Activated CD4-positive, alpha-beta memory T cell treated with anti-CD3 and anti-CD28 coated beads, Interleukin-2, amount 10 ng/mL, durations not matched to agents 7 days and 5 days (primary cell): ENCODE measurements around the gene USP47. TPM values are rescaled to one million over a fixed set of nuclear protein-coding genes. Genes with fewer than 3 reads are reported as not detected.
"Not testable (repeated sequence)": the region's sequence is repeated elsewhere in the genome, so short reads cannot be mapped to it uniquely, and the experiment has no call there.

Experiments used
- CTCF ChIA-PET: fragments of 350-600 bp; sonication (Branson Sonifier 250); formaldehyde crosslinking; loops from one replicate; lab custom pipeline; 2021; ENCODE audit warnings: antibody characterized with exemption, inconsistent platforms; lab: Charles Lee
- POLR2A ChIA-PET: fragments of 350-600 bp; sonication (Branson Sonifier 250); formaldehyde crosslinking; loops from one replicate; lab custom pipeline; 2021; ENCODE audit warnings: antibody characterized with exemption; lab: Charles Lee
- DNase-seq: peaks from one replicate; pipeline ENCODE4 v3.0.0-alpha.2; 2020
- H3K27ac Mint-ChIP-seq: one replicate; pipeline ENCODE4 v1.8.0; 2021; ENCODE audit warnings: mild to moderate bottlenecking, mixed read lengths
- H3K27me3 Mint-ChIP-seq: one replicate; pipeline ENCODE4 v1.8.0; 2021; ENCODE audit warnings: mixed read lengths
- H3K36me3 Mint-ChIP-seq: one replicate; pipeline ENCODE4 v1.8.0; 2021; ENCODE audit warnings: low read depth, mixed read lengths
- H3K4me1 Mint-ChIP-seq: one replicate; pipeline ENCODE4 v1.8.0; 2021; ENCODE audit warnings: mixed read lengths
- H3K4me3 Mint-ChIP-seq: one replicate; pipeline ENCODE4 v1.8.0; 2021; ENCODE audit warnings: mild to moderate bottlenecking, mixed read lengths
- H3K9me3 Mint-ChIP-seq: one replicate; pipeline ENCODE4 v1.8.0; 2021; ENCODE audit warnings: mixed read lengths
- total RNA-seq, 2 experiments: library from RNA; stranded (reverse); gene quantifications; one replicate each; pipeline ENCODE4 v1.2.3, GENCODE V29; 2021

The USP47 gene
- total RNA-seq, 2 experiments from 2014 or later = 38.9 to 41.7 TPM

DNA sequence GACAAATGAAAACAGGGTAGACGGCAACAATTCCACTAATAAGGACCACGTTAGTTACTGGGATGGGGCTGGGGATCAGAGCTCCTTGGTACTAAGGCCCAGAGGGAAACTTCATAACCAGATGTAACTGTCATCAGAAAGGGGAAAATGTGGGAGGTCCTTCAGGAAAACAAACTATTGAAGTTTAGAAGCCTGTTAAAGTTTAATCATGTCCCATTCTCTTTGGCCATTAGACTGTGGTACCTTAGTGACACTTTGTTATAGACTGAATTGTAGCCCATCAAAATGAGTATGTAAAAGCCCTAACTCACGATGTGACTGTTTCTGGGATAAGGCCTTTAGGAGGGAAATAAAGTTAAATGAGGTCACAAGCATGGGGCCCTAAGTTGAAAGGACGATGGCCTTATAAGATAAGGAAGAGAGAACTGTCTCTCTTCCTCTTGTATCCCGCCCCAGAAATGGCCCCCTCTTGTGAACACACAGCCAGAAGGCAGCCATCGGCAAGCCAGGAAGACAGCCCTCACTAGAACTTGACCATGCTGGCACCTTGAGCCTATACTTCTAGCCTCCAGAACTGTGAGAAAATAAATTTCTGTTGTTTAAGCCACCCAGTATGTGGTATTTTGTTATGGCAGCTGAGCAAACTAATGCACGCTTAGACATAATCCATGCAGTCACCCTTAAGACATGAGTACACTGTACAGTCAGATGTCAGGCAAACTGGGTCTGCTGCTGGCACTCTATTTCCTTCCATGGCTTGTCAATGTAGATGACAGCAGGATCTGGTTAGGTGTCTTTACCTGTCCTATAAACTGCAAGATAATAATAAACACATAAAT is 26.9 kb upstream of the USP47 start:
- no peak overlapping the region for H3K27ac Mint-ChIP-seq
- H3K27me3 Mint-ChIP-seq = peaks cover 11% of the 10 kb centered on the region
- ChIA-PET POLR2A (no interaction called here), CTCF (no interaction called here)
- no peaks in the 10 kb centered on the region for H3K4me1 Mint-ChIP-seq
- H3K36me3 Mint-ChIP-seq = no peaks in the 10 kb centered on the region
- H3K9me3 Mint-ChIP-seq = no peaks in the 10 kb centered on the region
- no peak overlapping the region for H3K4me3 Mint-ChIP-seq
- DNase-seq = no peak

DNA sequence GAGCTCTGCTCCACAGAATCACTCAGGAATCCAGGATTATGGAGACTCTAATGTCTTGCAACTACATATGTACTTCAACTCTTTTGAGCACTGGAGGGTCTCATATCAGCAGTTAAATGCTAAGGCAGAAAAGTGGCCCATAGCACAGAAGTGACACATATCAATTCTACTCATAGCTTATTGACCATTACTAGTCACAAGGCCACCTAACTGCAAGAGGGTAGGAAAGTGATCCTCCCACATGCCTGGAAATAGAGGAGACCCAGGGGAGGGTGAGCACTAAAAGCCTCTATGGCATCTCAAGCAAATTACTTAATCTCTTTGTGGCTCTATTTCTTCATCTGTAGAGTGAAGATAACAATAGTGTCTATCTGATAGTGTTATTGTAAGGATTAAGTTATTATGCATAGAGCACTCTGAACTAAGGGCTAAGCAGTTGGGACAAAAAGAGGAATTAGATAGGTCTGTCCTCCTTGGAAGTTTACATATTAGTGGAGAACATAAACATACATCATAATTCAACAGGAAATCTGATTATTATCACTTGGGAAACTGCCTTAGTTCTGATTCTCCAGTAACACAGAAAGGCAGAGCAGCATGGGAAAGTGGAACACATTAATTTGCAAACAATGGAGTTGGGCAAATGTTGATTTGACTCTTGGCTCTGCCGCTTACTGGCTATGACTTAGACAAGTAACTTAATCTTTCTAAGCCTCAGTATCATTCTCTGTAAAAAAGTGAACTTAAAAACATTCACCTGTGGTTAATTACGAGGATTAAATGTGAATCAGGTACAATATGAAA is 25.1 kb upstream of the USP47 start:
- ChIA-PET POLR2A (no interaction called here), CTCF (no interaction called here)
- Mint-ChIP-seq H3K27me3 (peaks cover 13% of the 10 kb centered on the region), H3K36me3 (no peaks in the 10 kb centered on the region), H3K9me3 (no peaks in the 10 kb centered on the region), H3K4me3 (no peak overlapping the region), H3K27ac (no peak overlapping the region), H3K4me1 (no peaks in the 10 kb centered on the region)
- DNase-seq = no peak

DNA sequence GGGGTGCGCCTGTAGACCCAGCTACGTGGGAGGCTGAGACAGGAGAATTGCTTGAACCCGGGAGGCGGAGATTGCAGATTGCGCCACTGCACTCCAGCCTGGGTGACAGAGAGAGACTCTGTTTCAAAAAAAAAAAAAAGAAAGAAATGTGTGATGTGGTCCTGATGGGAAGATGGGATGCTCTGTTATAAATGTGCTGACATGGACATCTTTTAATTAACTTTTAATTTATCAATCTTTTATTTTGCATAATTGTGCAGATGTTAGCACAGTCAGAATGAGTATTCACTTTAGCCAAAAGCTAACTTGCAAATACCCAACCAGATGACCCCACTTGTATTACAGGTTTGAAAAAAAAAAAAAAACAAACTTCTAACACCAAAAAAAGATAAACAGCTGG is 23.8 kb upstream of the USP47 start:
- H3K4me3 Mint-ChIP-seq = no peak overlapping the region

DNA sequence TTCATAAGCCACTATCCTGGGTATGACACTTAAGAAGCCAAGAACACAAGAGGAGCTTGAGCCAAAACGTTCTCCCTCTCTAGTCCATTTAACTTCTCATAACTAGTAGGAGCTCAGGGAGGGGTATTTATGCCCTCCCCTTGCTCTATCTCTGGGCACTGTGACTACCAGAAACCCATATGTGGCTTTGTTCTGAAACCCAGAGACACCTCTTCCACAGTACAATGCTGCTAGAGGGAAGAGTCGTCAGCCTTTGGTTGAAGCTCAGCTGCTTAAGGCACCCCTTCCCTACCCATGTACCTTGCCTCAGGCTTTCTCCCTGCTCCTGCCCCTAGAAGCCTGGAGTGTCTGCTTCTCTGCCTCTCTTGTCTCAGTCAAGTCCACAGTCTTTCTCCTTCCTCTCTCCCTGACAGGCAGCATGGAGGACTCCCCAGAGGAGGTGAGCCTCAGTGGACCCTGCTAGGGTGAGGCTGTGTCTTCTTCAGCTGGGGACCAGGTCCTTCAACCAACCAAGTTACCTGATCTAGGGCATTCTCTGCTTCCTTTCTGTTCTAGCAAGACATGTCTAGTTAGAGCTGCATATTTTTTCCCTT is 23.1 kb upstream of the USP47 start:
- H3K4me1 Mint-ChIP-seq = no peaks in the 10 kb centered on the region
- no peak overlapping the region for H3K4me3 Mint-ChIP-seq
- H3K27me3 Mint-ChIP-seq = peaks cover 13% of the 10 kb centered on the region
- H3K9me3 Mint-ChIP-seq = no peaks in the 10 kb centered on the region
- no peaks in the 10 kb centered on the region for H3K36me3 Mint-ChIP-seq
- no peak for DNase-seq
- H3K27ac Mint-ChIP-seq = no peak overlapping the region
- CTCF ChIA-PET = interaction anchor here (1.8 kb wide), 1 partner anchor 20 kb away, joined by 9 read pairs; no protein-coding TSS in a partner anchor
- POLR2A ChIA-PET = interaction anchor here (0.8 kb wide), 1 partner anchor 23 kb away, joined by 3 read pairs; the partner anchor contains the start of gene USP47

More for the DNA sequence above, 23.8 kb upstream of the USP47 start:
- H3K36me3 Mint-ChIP-seq = no peaks in the 10 kb centered on the region
- H3K27me3 Mint-ChIP-seq = peaks cover 13% of the 10 kb centered on the region
- DNase-seq = no peak
- CTCF ChIA-PET = interaction anchor here (1.8 kb wide), 1 partner anchor 19 kb away, joined by 9 read pairs; no protein-coding TSS in a partner anchor
- H3K4me1 Mint-ChIP-seq = no peaks in the 10 kb centered on the region
- no peak overlapping the region for H3K27ac Mint-ChIP-seq
- POLR2A ChIA-PET = interaction anchor here (0.8 kb wide), 1 partner anchor 24 kb away, joined by 3 read pairs; the partner anchor contains the start of gene USP47
- H3K9me3 Mint-ChIP-seq = no peaks in the 10 kb centered on the region

DNA sequence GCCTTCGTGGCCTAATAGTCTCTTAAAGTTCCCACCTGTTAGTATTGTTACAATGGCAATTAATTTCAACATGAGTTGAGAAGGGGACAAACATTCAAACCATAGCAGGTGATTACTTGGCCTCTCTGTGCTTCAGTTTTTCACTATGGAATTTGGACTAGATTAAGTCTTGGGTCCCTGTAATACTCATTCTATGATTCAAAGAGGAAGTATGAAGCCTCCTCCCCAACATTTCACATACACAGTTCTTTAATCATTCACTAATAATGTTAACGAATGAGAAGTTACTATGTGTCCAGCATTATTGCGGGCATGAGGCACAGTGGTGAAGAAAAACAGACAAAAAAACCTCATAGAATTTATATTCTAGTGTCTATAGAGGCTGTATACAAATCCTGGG is 19.9 kb upstream of the USP47 start:
- Mint-ChIP-seq H3K9me3 (peaks cover 6% of the 10 kb centered on the region), H3K36me3 (no peaks in the 10 kb centered on the region), H3K4me1 (no peaks in the 10 kb centered on the region), H3K4me3 (no peak overlapping the region), H3K27ac (no peak overlapping the region), H3K27me3 (peaks cover 10% of the 10 kb centered on the region)
- DNase-seq = no peak
- CTCF ChIA-PET = no interaction called here
- POLR2A ChIA-PET = no interaction called here

DNA sequence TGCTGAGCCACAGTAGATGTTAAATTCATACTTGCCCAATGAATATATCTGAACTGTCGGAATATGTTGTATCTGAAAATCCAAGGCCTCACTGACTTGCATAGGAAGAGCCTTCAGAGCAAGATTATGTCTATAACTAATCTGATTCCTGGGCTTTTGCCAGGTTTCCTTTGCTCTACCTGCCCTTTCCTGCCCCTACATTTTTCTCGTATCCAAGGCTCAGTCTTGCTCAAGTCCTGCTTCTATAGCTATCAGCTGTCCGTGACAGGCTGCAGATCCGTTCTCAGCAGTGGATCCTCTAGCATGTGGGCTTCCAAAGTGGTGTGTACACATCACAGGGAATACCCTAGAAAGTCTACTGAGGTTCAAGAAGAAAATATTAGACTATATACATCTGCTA is 18.8 kb upstream of the USP47 start:
- Mint-ChIP-seq H3K27ac (no peak overlapping the region), H3K27me3 (peaks cover 8% of the 10 kb centered on the region), H3K9me3 (peaks cover 6% of the 10 kb centered on the region), H3K36me3 (no peaks in the 10 kb centered on the region), H3K4me1 (no peaks in the 10 kb centered on the region), H3K4me3 (no peak overlapping the region)
- DNase-seq = no peak
- POLR2A ChIA-PET = no interaction called here
- CTCF ChIA-PET = no interaction called here

DNA sequence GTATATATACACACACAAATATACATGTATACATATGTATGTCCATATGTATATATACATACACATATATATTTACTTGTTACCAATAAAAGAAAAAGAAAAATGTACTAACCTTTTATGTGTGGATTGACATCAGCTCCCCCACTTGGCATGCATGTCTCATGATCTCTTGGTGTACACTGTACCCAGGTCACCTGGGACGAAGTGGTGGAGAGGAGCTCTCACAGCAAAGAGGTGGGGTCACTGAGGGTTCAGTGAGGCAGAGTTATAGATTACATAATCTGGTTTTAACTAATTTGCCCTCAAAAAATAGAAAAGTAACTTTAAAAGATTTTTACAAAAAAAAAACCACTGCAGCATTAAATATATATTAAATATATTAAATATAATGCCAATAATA is 15.5 kb upstream of the USP47 start:
- peaks cover 12% of the 10 kb centered on the region for H3K27me3 Mint-ChIP-seq
- POLR2A ChIA-PET = no interaction called here
- CTCF ChIA-PET = no interaction called here
- no peaks in the 10 kb centered on the region for H3K36me3 Mint-ChIP-seq
- H3K4me1 Mint-ChIP-seq = no peaks in the 10 kb centered on the region
- no peak for DNase-seq
- H3K4me3 Mint-ChIP-seq = no peak overlapping the region
- H3K9me3 Mint-ChIP-seq = peaks cover 6% of the 10 kb centered on the region
- no peak overlapping the region for H3K27ac Mint-ChIP-seq

DNA sequence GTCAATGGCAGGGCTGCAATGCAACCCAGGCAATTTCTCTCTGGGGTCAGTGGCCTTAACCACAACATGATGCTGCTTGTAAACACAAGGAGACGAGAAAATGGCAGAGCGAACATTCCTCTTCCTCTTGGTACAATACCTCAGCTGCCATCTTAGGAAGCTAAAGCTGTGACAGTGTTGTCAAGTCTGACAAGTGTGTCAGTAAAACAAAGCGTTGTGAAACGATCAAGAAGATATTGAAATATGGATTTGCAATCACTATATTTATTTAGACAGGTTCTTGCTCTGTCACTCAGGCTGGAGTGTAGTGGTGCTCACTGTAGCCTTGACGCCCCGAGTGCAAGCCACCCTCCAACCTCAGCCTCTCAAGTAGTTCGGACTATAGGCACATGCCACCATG is 14.5 kb upstream of the USP47 start:
- H3K27me3 Mint-ChIP-seq = peaks cover 12% of the 10 kb centered on the region
- peaks cover 6% of the 10 kb centered on the region for H3K9me3 Mint-ChIP-seq
- no peaks in the 10 kb centered on the region for H3K4me1 Mint-ChIP-seq
- H3K36me3 Mint-ChIP-seq = no peaks in the 10 kb centered on the region
- DNase-seq = no peak
- no peak overlapping the region for H3K27ac Mint-ChIP-seq
- no peak overlapping the region for H3K4me3 Mint-ChIP-seq
- ChIA-PET POLR2A (interaction anchor here (1.4 kb wide), 1 partner anchor 14 kb away, joined by 3 read pairs; the partner anchor contains the start of gene USP47), CTCF (interaction anchor here (0.7 kb wide), 1 partner anchor 20 kb away, joined by 4 read pairs; no protein-coding TSS in a partner anchor)

DNA sequence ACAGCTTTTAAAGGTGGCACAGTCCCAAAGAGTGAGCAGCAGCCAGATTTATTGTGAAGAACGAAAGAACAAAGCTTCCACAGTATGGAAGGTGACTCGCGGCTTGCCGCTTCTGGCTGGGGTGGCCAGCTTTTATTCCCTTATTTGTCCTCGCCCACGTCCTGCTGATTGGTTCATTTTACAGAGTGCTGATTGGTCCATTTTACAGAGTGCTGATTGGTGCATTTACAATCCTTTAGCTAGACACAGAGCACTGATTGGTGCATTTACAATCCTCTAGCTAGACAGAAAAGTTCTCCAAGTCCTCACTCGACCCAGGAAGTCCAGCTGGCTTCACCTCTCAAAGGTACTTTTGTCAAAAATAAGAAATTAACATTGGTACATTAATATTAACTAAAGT is 10.4 kb upstream of the USP47 start:
- H3K4me1 Mint-ChIP-seq, CTCF ChIA-PET, DNase-seq, H3K4me3 Mint-ChIP-seq, H3K27ac Mint-ChIP-seq, H3K9me3 Mint-ChIP-seq, POLR2A ChIA-PET, H3K36me3 Mint-ChIP-seq: not testable (repeated sequence)
- peaks cover 17% of the 10 kb centered on the region for H3K27me3 Mint-ChIP-seq

DNA sequence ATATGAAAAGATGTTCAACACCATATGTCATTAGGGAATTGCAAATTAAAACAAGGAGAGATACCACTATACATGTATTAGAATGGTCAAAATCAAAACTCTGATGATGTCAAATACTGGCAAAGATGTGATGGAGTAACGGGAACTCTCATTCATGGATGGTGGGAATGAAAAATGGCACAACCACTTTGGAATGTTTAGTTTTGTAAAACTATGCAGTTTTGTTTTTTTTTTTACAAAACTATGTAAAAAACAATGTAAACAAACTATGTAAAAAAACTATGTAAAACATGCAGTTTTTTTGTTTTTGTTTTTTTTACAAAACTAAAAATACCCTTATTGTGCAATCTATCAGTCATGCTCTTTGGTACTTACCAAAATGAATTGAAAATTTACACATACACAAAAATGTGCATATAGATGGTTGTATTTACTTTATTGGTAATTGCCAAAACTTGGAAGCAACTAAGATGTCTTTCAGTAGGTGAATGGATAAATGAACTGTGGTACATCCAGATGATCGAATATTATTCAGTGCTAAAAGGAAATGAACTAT is 5.0 kb upstream of the USP47 start:
- Mint-ChIP-seq H3K27ac (no peak overlapping the region), H3K36me3 (peaks cover 3% of the 10 kb centered on the region), H3K9me3 (no peaks in the 10 kb centered on the region), H3K4me1 (peaks cover 5% of the 10 kb centered on the region), H3K4me3 (no peak overlapping the region), H3K27me3 (peaks cover 31% of the 10 kb centered on the region)
- POLR2A ChIA-PET = no interaction called here
- CTCF ChIA-PET = no interaction called here
- no peak for DNase-seq

DNA sequence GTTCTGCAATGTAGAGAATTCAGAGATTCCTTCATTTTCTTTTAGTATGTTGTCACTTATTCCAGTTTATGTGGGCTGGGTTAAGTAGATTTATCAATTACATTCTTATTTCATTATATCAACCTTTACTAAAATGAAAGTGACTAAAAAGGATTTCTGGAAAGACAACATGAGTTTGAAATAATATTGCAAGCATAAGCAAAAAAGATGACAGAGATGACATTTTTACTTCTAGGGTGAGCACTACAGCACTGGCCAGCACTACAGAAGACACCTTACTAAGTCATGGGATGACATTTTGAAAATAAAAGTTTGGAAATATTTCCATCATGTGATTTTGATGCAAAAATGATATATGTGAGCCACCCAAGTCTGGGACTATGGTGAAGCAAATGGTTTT is 2.1 kb upstream of the USP47 start:
- Mint-ChIP-seq H3K27ac (no peak overlapping the region), H3K4me3 (no peak overlapping the region), H3K27me3 (peaks cover 28% of the 10 kb centered on the region), H3K36me3 (peaks cover 3% of the 10 kb centered on the region), H3K9me3 (no peaks in the 10 kb centered on the region), H3K4me1 (peaks cover 5% of the 10 kb centered on the region)
- DNase-seq = no peak
- ChIA-PET POLR2A (no interaction called here), CTCF (interaction anchor here (4.5 kb wide), 1 partner anchor 16 kb away, joined by 26 read pairs; no protein-coding TSS in a partner anchor)

DNA sequence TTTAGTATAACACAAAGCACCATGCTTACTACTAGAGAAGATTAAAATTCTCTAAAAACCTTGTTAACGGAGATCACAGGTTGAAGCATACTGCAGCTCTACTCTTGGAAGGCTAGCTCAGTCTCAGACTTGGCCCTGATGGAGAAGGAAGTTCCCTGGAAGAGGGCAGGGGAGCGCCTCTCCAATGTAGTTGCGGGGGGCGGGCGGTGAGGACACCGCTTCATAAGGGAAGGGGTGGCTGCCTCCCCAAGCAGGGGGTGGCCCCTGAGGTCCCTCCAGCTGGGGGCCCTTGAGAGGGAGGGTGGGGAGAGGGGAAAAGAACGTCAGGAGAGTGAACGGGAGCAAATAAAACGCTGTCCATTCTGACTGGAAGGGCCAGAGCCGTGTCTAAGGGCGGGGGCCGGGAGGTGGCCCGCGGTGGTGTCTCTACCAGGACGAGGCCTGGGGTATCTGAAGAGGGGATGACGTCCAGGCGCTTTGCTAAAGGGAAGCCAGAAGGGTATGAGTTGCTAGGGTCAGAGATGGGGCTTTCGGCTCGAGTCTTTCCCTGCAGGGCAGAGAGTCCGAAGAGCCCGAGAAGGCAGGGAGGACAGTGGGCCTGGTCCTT is 553 bp upstream of the USP47 start:
- no peak for DNase-seq
- H3K4me3 Mint-ChIP-seq = no peak overlapping the region

More for the DNA sequence above, 553 bp upstream of the USP47 start:
- H3K4me1 Mint-ChIP-seq = peaks cover 5% of the 10 kb centered on the region
- H3K36me3 Mint-ChIP-seq = no peaks in the 10 kb centered on the region
- H3K27ac Mint-ChIP-seq = peak overlapping the region; percentile 51
- peaks cover 22% of the 10 kb centered on the region for H3K27me3 Mint-ChIP-seq
- H3K9me3 Mint-ChIP-seq = no peaks in the 10 kb centered on the region
- CTCF ChIA-PET = interaction anchor here (0.5 to 4.5 kb wide), 9 partner anchors 8 to 442 kb away, joined by 3 to 26 read pairs (median 5); no protein-coding TSS in a partner anchor
- POLR2A ChIA-PET = interaction anchor here (0.7 to 4.7 kb wide), 12 partner anchors 11 to 1090 kb away, joined by 3 to 31 read pairs (median 3); partner anchors contain the start of genes CTR9 and EIF4G2
